CD4-positive, alpha-beta T cell treated with Interleukin-12 subunit alpha and Interleukin-12 subunit beta, for 1 hour (primary cell): ENCODE results near the gene SIAH1.
A peak's percentile ranks its signal among the peaks of the same experiment; 100 is the strongest.
"Not testable (repeated sequence)": the region's sequence is repeated elsewhere in the genome, so short reads cannot be mapped to it uniquely, and the experiment has no call there.

Source experiments
- DNase-seq: peaks from one replicate; pipeline ENCODE4 v3.0.0-alpha.2; 2020

Gene SIAH1, protein sequence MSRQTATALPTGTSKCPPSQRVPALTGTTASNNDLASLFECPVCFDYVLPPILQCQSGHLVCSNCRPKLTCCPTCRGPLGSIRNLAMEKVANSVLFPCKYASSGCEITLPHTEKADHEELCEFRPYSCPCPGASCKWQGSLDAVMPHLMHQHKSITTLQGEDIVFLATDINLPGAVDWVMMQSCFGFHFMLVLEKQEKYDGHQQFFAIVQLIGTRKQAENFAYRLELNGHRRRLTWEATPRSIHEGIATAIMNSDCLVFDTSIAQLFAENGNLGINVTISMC

DNA sequence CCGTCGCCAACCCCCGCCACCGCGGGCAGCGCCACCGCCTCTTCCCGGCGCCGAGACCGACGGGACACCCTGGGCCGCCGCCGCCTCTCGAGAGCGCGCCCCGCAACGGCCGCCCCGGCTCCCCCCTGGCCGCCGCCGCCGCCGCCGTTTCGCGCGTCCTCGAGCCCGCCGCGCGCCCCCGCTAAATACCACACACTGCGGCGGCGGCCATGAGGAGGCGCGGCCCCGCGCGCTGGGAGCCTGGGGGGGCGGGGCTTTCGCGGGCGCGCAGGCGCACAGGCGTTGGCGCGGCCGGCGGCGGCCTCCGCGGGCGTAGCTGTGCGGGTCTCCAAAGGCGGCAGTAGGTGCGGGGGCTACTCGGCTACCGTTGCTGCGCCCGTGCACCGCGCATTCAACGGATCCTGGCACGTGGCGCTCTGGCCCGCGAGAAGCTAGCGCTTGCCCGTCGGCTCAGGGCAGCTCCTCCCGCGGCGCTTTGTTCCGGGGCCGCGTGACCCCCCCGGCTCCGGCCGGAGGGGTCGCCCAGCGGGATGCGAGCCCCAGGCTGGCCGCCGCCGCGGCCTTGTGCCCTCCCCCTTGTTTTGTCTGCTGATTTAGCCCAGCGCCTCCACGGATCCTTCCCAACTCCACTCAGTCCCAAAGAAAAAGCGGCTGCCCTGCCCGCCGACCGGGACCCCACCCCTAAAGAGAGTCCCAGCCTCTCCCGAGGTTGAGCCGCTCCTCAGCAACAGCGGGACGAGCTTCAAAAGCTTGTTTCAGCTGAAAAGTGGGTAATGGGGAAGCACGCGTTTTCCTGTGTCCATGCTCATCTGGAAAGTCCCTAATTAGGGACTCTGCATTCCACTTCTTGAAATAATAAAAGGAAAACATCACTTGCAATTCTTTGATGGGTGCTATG lies at the start of gene SIAH1:
TSS of gene SIAH1 (minus strand) at position 161 of the 898 bp plus-strand sequence. CDS start 22,985 bp downstream, outside the sequence.
- DNase-seq, result peak; percentile 91

DNA sequence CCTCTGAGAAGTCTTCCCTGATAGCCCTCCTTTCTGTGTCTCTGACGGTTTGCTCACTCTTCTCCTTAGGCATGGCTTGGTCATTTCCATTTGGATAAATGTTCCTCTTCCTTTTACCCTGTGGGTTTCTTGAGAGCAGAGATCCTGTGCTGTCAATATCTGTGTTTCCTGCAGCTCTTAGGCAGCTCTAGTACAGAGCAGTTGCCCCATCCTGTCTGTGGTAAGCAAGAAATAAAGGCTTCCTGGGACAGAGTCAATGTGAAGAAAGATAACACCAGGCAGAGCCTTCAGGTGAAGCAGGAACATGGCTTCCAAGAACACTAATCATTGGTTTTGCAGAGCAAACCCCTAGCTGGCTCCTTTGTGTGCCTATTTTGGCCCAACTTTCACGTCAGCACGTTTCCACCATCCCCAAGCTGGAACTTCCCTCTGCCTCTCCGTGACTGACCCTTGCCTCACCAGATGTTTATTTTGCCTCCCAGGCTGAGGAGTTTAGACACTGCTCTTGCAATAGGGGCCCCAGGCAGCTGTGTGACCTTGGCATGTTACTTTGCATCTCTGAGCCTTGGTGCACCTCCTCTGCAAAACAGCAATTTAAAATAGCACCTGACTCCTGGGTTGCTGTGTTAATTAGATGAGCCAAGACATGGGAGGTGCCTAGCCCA lies 49.6 kb upstream of the SIAH1 start:
- DNase-seq, result no peak

DNA sequence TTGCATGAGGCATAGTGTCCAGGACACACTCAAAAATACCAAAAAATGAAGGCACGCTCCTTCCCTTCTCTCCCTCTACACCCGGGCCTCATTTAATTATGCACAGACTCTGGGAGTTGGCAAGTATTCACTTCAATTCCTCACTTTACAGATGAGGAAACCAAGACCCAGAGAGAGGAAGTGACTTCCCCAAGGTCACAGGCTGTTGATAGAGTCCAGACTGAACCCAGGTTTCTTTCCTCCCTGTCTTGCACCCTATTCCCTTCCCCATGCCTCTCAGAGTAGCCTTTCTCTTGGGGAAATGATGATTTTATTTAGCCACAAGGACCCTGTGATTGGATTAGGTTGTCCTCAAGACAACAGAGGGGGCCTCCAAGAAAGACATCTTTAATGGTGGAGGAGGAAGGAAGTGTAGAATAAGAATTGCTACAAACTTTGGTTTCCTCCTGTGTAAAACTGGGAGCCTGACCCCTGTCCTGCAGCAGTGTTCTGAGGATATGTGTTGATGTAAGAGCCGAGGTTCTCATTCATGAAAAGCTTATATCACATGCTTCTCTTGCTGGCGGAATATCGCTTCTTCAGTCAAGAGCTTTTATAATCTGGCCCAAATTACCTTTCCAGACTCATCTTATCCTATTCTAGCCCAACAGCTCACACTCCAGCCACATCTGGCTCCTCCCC lies 48.8 kb upstream of the SIAH1 start:
- DNase-seq, result no peak

DNA sequence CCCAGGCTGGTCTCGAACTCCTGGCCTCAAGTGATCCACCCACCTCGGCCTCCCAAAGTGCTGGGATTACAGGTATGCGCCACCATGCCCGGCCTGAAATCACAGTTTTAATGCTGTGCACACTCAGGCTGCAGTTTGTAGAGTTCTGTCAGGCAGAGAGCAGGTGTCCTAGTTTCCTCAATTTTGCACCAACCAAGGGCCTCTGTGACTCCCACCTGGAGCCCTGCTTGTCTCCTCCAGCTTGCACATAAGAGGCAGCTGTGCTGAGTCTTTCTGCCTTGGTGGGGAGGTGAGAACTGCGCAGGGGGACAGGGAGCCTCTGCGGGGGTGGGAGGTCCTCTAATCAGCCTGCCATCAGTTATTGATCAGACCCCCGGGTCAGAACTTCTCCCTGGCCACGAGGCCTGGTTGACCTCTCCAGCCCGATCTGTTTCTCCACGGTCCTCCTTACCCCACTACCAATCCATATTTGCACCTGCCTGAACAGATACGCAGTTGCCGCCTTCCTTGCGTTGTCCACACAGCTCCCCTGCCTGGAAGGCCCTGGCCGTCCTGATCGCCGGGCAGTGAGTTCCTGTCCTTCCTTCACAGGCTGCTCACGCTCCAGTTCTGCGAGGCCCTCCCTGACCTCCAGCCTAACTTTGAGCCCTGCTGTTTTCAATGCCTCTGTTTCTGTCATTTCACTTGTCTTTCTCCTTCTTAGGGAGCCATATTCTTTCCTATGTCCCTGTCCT lies 48.1 kb upstream of the SIAH1 start:
- no peak for DNase-seq

DNA sequence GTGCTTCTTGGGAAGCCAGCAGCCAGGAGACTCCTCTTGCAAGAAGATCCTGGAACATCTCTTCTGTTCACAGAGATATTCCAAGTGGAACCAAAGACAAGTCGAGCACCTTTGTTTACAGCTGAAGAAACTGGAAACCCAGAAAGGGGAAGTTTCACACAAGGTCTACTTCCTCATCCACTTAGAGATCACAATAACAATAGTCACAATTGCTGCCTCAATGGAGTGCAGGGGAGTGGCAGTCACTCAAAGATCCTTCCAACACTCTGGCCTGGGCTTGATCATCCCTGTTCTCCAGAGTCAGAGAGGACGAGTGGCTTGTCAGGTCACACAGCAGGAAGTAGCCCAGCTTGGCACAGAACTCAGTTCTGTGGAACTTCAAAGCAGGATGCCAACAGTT lies 46.9 kb upstream of the SIAH1 start:
- DNase-seq, result peak; percentile 1

DNA sequence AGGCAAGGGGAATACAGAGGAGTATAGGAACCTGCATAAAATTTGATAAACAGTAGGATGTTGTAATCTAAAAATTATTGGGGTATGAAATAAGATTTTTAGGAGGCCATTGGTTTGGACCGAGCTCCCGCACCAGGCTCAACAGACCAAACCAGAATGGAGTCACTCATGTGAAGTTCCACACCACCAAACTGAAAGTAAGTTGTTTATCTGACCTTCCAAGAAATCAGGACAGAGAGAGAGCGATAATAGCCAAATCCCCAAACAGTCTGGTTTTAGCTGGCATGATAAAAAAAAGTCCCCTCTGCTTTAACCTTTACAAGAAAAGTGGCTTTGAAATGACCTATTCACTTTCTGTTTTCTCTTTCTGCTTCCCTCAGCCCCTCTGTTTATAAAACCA lies 45.7 kb upstream of the SIAH1 start:
- DNase-seq, result no peak

DNA sequence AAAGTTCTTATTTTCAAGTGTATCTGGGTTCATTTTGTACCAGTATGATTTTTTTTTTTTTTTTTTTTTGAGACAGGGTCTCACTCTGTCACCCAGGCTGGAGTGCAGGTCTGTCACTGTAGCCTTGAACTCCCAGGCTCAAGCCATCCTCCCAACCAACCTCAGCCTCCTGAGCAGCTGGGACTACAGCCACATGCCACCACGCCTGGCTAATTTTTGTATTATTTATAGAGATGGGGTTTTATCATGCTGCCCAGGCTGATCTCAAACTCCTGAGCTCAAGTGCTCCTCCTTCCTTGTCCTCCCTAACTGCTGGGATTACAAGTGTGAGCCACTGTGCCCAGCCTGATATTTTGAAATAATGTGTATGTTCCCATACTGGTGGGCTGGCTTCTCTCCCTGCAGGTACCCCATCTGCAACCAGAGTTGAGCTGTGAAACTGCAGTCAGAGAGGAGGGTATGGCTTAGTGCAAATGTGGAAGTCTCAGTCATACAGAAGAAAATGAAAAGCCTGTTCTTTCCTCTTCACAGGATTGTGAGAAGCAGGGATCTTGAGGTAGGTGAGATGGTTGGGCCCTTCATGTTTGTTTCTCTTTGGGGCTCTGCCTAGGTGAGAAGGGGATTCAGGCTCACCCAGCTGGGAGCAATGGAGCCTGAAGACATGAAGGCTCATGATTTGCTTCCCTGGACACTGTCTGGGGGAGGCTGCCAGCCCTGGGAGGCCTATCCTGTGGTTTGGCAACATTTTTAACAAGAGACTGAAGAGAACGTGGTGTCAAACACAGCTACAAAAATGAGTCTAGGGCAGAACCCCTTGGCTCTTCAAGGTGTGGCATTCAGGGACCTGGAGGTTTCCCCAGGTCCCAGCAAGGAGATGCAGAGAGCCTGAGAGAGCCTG lies 41.3 kb upstream of the SIAH1 start:
- DNase-seq, result no peak

DNA sequence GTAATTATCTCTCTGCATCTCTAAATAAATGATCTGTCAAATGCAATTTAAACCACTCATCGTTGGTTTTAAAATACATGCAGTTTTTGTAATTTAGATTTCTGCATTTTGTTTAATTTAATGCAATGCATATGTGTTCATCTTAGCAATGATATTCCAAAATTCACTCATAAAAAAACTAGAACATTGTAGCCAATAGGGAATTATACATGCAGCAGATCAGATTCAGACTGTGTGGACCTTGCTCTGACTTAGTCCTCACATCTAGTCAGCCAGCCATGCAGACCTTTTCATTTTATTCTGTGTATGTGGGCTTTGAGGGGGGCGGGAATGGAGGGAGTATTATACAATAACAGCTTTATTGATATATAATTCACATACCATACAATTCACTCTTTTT lies 37.3 kb upstream of the SIAH1 start:
- DNase-seq, result no peak

DNA sequence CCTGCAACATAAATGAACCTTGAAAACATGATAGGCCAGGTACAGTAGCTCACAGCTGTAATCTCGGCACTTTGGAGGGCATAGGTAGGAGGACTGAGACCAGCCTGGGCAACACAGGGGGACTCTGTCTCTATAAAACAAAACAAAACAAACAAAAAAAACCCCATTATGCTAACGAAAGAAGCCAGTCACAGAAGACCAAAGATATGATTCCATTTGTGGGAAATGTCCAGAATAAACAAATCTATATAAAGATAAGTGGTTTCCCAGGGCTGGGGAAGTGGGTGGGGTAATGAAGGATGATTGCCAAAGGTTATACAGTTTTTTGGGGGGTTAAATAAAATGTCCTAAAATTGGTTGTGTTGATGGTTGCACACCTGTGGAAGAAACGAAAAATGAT lies 36.5 kb upstream of the SIAH1 start:
- no peak for DNase-seq

DNA sequence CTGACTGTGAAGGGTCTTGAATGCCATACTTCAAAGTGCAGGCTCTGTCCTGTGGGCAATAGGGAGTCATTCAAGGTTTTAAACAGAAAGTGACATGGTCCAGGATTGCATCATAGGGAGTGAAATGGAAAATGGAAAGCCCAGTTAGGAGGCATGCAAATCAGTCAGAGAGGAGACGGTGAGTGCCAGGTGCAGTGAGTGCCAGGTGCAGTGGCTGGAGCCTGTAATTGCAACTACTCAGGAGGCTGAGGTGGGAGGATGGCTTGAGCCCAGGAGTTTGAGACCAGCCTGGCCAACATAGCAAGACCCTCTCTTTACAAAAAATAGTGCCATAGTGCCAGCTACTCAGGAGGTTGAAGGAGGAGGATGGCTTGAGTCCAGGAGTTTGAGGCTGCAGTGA lies 35.2 kb upstream of the SIAH1 start:
- DNase-seq, result no peak

DNA sequence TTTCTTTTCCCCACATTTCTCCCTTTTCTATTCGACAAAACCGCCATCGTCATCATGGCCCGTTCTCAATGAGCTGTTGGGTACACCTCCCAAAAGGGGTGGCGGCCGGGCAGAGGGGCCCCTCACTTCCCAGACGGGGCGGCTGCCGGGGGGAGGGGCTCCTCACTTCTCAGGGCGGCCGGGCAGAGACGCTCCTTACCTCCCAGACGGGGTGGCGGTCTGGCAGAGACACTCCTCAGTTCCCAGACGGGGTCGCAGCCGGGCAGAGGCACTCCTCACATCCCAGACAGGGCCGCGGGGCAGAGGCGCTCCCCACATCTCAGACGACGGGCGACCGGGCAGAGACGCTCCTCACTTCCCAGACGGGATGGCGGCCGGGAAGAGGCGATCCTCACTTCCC lies 31.4 kb upstream of the SIAH1 start:
- not testable (repeated sequence) for DNase-seq

DNA sequence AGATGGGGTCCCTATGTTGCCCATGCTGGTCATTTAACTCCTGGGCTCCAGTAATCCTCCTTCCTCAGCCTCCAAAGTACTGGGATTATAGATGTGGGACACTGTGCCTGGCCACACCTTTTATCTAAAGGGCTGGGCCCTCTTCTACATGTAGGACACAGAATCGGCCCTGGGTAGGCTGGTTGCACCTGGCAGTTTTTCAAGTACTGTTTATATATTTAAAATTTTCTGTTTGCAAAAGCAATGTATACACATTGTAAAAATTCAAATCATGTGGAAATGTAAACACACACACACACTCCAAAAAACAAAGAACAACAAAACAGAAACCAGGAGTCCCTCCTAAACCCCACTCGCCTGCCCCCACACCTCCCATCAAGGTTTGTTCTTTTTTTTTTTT lies 28.1 kb upstream of the SIAH1 start:
- DNase-seq, result no peak

DNA sequence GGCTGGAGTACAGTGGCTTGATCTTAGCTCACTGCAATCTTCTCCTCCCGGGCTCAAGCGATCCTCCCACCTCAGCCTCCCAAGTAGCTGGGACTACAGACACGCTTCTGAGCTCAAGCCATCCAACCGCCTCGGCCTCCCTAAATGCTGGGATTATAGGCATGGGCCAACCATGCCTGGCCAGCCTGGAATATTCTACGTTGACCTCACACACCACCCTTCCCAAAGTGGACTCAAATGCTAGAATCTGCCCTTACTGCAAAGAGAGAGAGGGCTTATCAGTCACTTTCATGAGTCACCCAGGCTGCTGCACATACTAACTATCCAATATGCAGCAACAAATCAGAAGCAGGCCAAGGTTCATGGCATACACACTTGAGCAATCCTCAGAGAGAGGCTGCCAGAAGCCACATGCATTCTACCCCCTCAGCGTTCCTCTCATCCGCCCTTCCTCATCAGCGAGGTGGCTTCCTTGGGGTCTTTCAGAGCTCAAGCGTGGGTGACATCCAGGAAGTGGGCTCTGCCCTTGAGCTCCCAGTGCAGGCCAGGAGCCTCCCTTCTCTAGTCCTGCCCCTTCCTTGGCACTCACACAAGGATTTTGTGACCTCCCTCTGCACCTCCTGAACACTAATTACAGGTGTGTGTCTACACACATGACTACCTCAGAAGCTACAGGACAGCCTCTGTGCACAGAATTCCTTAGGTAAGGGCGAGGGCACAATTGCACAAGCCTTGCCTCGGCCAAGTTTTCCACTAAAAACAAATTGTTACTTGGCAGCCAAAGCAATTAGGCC lies 24.8 kb upstream of the SIAH1 start:
- DNase-seq, result no peak

DNA sequence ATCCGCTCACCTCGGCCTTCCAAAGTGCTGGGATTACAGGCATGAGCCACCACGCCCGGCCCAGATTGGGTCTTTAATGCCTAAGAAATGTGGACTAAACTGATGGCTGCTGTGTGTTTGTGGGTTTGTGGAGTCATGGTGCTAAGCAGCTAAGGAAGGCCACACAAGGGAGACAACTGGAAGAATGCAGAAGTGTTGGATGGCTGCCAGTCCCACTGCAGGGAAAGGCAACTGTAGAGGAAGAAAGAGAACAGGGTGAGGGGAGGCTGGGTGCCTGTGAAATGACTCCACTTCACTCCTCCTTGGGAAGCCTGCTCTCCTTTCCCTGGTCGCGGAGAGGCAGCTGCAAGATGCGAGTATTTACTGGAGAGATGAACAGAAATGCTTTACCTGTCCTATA lies 23.5 kb upstream of the SIAH1 start:
- DNase-seq, result no peak

DNA sequence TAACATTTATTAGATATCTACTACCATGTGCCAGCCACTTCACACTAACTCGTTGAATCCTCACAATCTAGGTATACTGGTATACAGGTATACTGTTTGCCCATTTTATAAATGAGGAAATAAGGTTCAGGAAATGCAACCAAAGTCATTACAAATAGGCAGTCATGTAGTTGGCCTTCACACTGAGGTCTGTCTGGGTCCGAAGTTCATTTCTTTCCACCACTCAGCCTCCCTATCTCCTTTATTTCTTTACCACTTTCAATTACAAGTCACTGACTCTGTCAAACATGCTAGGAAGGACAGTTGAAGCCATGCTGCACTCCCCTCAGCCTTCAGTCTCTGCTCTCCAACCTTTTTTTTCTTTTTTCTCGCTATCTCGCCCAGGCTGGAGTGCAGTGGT lies 20.7 kb upstream of the SIAH1 start:
- DNase-seq, result no peak

DNA sequence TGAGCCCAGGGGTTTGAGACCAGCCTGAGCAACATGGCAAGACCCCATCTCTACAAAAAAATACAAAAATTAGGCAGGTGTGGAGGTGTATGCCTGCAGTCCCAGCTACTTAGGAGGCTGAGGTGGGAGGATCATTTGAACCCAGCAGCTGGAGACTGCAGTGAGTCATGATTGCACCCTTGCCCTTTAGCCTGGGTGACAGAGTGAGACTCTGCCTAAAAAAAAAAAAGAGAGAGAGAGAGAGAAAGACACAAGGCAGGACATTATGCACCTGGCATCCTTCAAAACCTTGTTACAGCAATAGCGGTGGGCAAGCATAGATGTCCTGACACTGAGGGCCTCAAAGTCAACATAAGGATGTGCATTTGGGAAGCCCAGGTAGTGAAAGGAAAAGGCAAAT lies 19.9 kb upstream of the SIAH1 start:
- DNase-seq, result no peak

DNA sequence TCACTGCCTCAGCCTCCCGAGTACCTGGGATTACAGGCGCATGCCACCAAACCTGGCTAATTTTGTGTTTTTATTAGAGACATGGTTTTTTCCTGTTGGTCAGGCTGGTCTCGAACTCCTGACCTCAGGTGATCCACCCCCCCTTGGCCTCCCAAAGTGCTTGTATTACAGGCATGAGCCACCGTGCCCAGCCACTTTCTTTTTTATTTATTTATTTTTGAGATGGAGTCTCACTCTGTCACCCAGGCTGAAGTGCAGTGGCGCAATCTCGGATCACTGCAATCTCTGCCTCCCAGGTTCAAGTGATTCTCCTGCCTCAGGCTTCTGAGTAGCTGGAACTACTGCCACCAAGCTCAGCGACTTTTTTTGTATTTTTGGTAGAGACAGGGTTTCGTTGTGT lies 17.3 kb upstream of the SIAH1 start:
- DNase-seq, result not testable (repeated sequence)

DNA sequence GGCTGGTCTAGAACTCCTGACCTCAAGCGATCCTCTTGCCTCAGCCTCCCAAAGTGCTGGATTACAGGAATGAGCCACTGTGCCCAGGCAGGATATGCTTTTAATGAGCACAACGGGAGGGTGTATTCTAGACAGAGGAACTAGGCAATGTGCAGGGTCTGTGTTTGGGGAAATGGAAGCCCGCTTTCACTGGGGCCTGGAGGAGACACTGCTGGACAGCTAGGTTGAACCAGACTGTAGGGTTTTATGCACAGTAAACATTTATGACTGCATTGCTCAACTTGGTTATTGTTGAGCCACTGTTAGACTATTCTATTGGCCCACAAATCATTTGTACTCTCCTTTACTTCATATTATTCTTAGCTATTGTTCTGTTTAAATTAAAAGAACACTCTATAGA lies 10.2 kb upstream of the SIAH1 start:
- no peak for DNase-seq

DNA sequence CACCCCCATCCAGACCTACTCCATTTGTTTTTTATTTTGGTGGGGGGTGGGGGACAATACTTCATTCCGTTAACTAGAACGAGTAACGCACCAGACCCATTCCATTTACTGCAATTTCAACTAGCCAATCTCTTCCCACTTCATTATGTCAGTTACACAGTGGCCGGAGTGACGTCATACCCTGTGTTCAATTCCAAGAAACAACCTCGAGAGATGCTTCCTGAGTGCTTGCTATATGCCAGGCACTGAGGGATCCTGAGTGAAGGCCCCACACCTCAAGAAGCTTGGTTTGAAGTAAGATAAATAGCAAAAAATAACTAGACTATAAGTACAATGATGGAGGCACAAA lies 9.1 kb upstream of the SIAH1 start:
- DNase-seq, result no peak

DNA sequence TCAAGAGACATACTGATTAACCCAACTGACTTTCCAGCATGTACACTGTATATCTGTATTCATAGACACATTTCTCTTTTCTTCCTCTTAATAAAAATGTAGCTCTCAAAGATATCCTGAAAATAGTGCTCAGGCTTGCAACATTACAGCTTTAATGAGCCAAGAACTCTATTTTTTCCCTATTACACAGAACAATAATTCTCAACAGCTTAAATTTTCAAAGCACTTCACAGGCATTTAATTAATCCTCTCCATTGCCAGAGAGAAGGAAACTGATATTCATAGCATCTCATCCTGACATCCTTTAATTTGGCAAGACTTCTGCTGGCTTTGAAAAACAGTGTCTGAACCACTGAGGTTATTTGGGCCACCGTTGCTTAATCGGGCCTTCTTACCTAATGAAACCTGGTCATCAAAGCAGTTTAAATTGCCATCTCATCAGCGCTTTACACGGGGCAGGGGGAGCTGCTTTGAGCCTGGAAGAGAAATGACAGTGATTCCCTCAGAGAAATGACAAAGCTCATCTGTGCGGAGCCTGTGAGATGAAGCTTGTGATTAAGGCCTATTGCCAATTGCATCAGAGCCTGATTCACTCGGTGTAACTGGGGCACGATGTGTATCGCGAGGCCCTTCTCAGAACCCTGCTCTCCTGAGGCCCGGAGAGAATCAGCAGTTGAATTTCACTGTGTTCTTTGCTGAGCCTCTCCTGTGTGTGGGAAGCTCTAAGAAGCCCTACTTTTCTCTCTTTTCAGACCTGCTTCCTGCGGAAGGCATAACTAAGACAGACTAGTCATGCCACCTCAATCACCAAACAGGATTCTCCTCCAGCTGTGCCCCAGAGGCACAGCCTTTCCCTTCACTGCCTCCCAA lies 8.5 kb upstream of the SIAH1 start:
- DNase-seq, result no peak
